ENCODE results near the gene PURB. TPM values are rescaled to one million over a fixed set of nuclear protein-coding genes. Genes with fewer than 3 reads are reported as not detected.

PURB gene
- polyA plus RNA-seq, 1 of the 3 experiments (the other 2 are of a cell fraction), result 4.8 TPM

DNA sequence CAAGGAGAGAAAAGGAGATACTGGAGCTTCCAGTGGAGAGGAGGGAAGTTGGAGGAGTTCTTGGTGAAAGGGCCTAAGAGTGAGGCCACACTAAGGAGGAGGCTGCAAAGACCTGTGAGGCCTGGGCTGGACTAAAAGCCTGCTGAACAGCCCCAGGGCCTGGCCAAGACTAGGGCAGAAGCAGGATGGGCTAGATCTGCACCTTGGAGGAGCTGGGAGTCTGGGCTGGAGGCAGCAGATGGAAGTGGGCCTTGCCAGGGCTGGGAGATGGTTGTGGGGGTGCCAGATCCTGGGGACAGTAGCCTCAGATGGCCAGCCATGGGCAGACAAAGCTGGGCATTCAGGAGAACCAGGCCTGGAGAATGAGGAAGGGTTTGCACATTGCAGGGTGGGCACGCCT lies 6.5 kb upstream of the PURB start:
- no peak for DNase-seq
- H3K4me2 ChIP-seq, result no peak overlapping the region
- peaks cover 10% of the 10 kb centered on the region for H3F3A ChIP-seq (replicated peaks; ENCODE audit: insufficient read depth)
- ChIA-PET POLR2A (interaction anchor here (0.6 kb wide), 1 partner anchor 862 kb away, joined by 6 read pairs; no protein-coding TSS in a partner anchor), CTCF (interaction anchor here (0.5 to 2.5 kb wide), 5 partner anchors 10 to 142 kb away, joined by 3 to 8 read pairs (median 4); no protein-coding TSS in a partner anchor)
- peaks cover 16% of the 10 kb centered on the region; the same call in 1 of the 2 replicates for H3K79me2 ChIP-seq (ENCODE audit: insufficient read depth)
- H3K9me3 ChIP-seq, result no peaks in the 10 kb centered on the region
- no peaks in the 10 kb centered on the region for H4K20me1 ChIP-seq (ENCODE audit: insufficient read depth)
- H3K4me1 ChIP-seq (ENCODE audit: control insufficient read depth in 1 of 2, insufficient read depth in 2 of 2, low read depth in 1 of 2, low read length in 1 of 2), result no peaks in the 10 kb centered on the region; a peak in 1 of 4 replicates
- H3K9me2 ChIP-seq, result no peaks in the 10 kb centered on the region
- H3K9ac ChIP-seq, result no peak overlapping the region
- TF ChIP-seq, protein P1, sequence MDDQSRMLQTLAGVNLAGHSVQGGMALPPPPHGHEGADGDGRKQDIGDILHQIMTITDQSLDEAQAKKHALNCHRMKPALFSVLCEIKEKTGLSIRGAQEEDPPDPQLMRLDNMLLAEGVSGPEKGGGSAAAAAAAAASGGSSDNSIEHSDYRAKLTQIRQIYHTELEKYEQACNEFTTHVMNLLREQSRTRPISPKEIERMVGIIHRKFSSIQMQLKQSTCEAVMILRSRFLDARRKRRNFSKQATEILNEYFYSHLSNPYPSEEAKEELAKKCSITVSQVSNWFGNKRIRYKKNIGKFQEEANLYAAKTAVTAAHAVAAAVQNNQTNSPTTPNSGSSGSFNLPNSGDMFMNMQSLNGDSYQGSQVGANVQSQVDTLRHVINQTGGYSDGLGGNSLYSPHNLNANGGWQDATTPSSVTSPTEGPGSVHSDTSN (IDR thresholded peaks at IDR 0.05), result no peak
- TF ChIP-seq, protein P2, sequence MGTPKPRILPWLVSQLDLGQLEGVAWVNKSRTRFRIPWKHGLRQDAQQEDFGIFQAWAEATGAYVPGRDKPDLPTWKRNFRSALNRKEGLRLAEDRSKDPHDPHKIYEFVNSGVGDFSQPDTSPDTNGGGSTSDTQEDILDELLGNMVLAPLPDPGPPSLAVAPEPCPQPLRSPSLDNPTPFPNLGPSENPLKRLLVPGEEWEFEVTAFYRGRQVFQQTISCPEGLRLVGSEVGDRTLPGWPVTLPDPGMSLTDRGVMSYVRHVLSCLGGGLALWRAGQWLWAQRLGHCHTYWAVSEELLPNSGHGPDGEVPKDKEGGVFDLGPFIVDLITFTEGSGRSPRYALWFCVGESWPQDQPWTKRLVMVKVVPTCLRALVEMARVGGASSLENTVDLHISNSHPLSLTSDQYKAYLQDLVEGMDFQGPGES (IDR thresholded peaks at IDR 0.05; ENCODE audit: low read depth, low read length), result no peak
- TF ChIP-seq POLR2AphosphoS5 (IDR thresholded peaks at IDR 0.05; ENCODE audit: low read depth, low read length), result no peak
- no peak for TF ChIP-seq RAD21 (IDR thresholded peaks at IDR 0.05; ENCODE audit: low read length)
- no peak for TF ChIP-seq NFIC (IDR thresholded peaks at IDR 0.05; ENCODE audit: borderline replicate concordance)
- no peak overlapping the region for H3K4me3 ChIP-seq (ENCODE audit: low read depth in 2 of 2, low read length in 1 of 2)
- 86% methylated on average over 1 of the region's 1 CpG for WGBS (ENCODE audit: low lambda C conversion rate)
- H3K27me3 ChIP-seq (ENCODE audit: insufficient read depth), result no peaks in the 10 kb centered on the region
- no peak overlapping the region for H3K27ac ChIP-seq (ENCODE audit: low read depth in 2 of 2, low read length in 1 of 2)
- H3K36me3 ChIP-seq (replicated peaks in 1 of 2; ENCODE audit: control insufficient read depth in 1 of 2, insufficient read depth in 2 of 2, low read length in 1 of 2), result no peaks in the 10 kb centered on the region
- no peak overlapping the region for H2AFZ ChIP-seq (ENCODE audit: low read depth)

DNA sequence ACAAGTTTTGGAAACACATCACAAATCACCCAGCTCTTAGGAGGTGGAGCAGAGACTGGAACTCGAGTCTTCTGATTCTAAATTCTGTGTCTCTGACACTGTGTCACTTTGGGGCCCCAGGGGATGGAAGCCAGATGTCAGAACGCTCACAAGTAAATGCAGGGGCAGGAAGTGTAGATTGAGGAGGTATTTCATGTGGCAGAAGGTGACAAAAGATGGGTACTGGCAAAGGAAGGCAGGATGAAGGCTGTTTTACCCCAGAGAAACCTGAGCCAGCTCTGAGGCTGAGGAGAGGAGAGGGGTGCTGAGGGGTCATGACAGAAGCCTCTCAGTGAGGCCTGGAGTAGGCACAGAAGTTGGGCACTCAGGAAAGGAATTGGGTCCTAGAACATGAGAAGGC lies 6.0 kb upstream of the PURB start:
- no peak overlapping the region for H2AFZ ChIP-seq (ENCODE audit: low read depth)
- CTCF ChIA-PET, result interaction anchor here (0.5 to 2.5 kb wide), 3 partner anchors 12 to 142 kb away, joined by 4 to 8 read pairs (median 7); no protein-coding TSS in a partner anchor
- DNase-seq, result no peak
- no peak overlapping the region for H3K27ac ChIP-seq (ENCODE audit: low read depth in 2 of 2, low read length in 1 of 2)
- H3K9me2 ChIP-seq, result no peaks in the 10 kb centered on the region
- H3K9ac ChIP-seq, result no peak overlapping the region
- peaks cover 20% of the 10 kb centered on the region; the same call in 1 of the 2 replicates for H3K79me2 ChIP-seq (ENCODE audit: insufficient read depth)
- H3K36me3 ChIP-seq (replicated peaks in 1 of 2; ENCODE audit: control insufficient read depth in 1 of 2, insufficient read depth in 2 of 2, low read length in 1 of 2), result no peaks in the 10 kb centered on the region
- WGBS (ENCODE audit: low lambda C conversion rate), result 47% methylated on average over 2 of the region's 2 CpGs
- no peak overlapping the region for H3K4me3 ChIP-seq (ENCODE audit: low read depth in 2 of 2, low read length in 1 of 2)
- no peaks in the 10 kb centered on the region; a peak in 1 of 4 replicates for H3K4me1 ChIP-seq (ENCODE audit: control insufficient read depth in 1 of 2, insufficient read depth in 2 of 2, low read depth in 1 of 2, low read length in 1 of 2)
- H3K27me3 ChIP-seq (ENCODE audit: insufficient read depth), result no peaks in the 10 kb centered on the region
- POLR2A ChIA-PET, result no interaction called here
- H3F3A ChIP-seq (replicated peaks; ENCODE audit: insufficient read depth), result peaks cover 14% of the 10 kb centered on the region
- no peak overlapping the region for H3K4me2 ChIP-seq
- TF ChIP-seq NRF1 (IDR thresholded peaks at IDR 0.05; ENCODE audit: low read depth, low read length) (no peak), EZH2phosphoT487 (IDR thresholded peaks at IDR 0.05; ENCODE audit: borderline replicate concordance, low read depth) (no peak), GABPA (IDR thresholded peaks at IDR 0.05; ENCODE audit: low read depth) (no peak), RFX5 (IDR thresholded peaks at IDR 0.05; ENCODE audit: low read length) (no peak), SIN3A (IDR thresholded peaks at IDR 0.05; ENCODE audit: borderline replicate concordance, low read depth, low read length) (no peak), NFIC (IDR thresholded peaks at IDR 0.05; ENCODE audit: borderline replicate concordance) (no peak), SMC3 (IDR thresholded peaks at IDR 0.05; ENCODE audit: low read depth, low read length) (no peak), YY1 (IDR thresholded peaks at IDR 0.05; ENCODE audit: low read depth) (no peak), TEAD4 (IDR thresholded peaks at IDR 0.05; ENCODE audit: borderline replicate concordance, insufficient read depth) (no peak), FOXM1 (IDR thresholded peaks at IDR 0.05; ENCODE audit: low read depth) (no peak), MEF2A (IDR thresholded peaks at IDR 0.05; ENCODE audit: borderline replicate concordance, low read depth) (no peak), MXI1 (IDR thresholded peaks at IDR 0.05; ENCODE audit: low read depth, low read length) (no peak), TAF1 (IDR thresholded peaks at IDR 0.05; ENCODE audit: borderline replicate concordance, low read depth, low read length) (no peak), ELF1 (IDR thresholded peaks at IDR 0.05) (no peak), RCOR1 (IDR thresholded peaks at IDR 0.05; ENCODE audit: low read length) (no peak)
- TF ChIP-seq, protein P3, sequence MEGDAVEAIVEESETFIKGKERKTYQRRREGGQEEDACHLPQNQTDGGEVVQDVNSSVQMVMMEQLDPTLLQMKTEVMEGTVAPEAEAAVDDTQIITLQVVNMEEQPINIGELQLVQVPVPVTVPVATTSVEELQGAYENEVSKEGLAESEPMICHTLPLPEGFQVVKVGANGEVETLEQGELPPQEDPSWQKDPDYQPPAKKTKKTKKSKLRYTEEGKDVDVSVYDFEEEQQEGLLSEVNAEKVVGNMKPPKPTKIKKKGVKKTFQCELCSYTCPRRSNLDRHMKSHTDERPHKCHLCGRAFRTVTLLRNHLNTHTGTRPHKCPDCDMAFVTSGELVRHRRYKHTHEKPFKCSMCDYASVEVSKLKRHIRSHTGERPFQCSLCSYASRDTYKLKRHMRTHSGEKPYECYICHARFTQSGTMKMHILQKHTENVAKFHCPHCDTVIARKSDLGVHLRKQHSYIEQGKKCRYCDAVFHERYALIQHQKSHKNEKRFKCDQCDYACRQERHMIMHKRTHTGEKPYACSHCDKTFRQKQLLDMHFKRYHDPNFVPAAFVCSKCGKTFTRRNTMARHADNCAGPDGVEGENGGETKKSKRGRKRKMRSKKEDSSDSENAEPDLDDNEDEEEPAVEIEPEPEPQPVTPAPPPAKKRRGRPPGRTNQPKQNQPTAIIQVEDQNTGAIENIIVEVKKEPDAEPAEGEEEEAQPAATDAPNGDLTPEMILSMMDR (IDR thresholded peaks at IDR 0.05), result no peak
- TF ChIP-seq, protein P4, sequence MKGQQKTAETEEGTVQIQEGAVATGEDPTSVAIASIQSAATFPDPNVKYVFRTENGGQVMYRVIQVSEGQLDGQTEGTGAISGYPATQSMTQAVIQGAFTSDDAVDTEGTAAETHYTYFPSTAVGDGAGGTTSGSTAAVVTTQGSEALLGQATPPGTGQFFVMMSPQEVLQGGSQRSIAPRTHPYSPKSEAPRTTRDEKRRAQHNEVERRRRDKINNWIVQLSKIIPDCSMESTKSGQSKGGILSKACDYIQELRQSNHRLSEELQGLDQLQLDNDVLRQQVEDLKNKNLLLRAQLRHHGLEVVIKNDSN (IDR thresholded peaks at IDR 0.05; ENCODE audit: borderline replicate concordance, low read depth), result no peak
- H3K9me3 ChIP-seq, result no peaks in the 10 kb centered on the region
- no peaks in the 10 kb centered on the region for H4K20me1 ChIP-seq (ENCODE audit: insufficient read depth)

All from SK-N-SH (cell line).